Fibroblast of mammary gland (primary cell): ENCODE results near the gene MTUS2.

Experiments
- DNase-seq: peaks from one replicate; pipeline ENCODE4 v3.0.0-alpha.2; 2010; ENCODE audit warnings: low read depth
- H3K4me3 ChIP-seq: 2 replicates; pipeline ENCODE4 v1.5.1; 2011; ENCODE audit warnings: low read depth, mild to moderate bottlenecking, low read length, moderate library complexity; ENCODE audit not compliant: control insufficient read depth
- TF ChIP-seq, protein P1 (sequence below): conservative IDR thresholded peaks from 2 replicates; pipeline ENCODE4 v1.5.1; 2011; ENCODE audit warnings: low read depth, low read length, inconsistent platforms; ENCODE audit not compliant: control insufficient read depth, insufficient read depth

MTUS2 gene

DNA sequence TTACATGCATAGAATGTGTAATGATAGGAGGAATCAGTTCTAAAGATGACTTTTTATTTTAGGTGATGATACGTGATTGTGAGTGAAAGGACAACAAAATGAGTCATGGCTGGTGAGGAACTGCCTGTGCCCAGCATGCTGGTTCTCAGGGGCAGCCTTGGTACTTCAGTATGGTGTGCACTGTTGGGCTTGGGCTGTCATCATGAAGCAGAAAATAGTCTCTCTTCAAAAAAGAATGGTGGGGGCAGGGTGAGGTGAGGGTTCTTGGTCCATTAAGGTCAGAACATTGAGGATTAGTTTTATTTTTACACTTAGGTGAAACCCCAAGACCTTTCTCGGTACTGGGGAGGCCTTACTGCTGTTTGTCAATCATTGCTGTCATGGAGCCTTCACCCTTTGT is 309.5 kb downstream of the MTUS2 start:
- H3K4me3 ChIP-seq, result no peak overlapping the region
- TF ChIP-seq, protein P1, sequence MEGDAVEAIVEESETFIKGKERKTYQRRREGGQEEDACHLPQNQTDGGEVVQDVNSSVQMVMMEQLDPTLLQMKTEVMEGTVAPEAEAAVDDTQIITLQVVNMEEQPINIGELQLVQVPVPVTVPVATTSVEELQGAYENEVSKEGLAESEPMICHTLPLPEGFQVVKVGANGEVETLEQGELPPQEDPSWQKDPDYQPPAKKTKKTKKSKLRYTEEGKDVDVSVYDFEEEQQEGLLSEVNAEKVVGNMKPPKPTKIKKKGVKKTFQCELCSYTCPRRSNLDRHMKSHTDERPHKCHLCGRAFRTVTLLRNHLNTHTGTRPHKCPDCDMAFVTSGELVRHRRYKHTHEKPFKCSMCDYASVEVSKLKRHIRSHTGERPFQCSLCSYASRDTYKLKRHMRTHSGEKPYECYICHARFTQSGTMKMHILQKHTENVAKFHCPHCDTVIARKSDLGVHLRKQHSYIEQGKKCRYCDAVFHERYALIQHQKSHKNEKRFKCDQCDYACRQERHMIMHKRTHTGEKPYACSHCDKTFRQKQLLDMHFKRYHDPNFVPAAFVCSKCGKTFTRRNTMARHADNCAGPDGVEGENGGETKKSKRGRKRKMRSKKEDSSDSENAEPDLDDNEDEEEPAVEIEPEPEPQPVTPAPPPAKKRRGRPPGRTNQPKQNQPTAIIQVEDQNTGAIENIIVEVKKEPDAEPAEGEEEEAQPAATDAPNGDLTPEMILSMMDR, result no peak
- DNase-seq, result no peak

DNA sequence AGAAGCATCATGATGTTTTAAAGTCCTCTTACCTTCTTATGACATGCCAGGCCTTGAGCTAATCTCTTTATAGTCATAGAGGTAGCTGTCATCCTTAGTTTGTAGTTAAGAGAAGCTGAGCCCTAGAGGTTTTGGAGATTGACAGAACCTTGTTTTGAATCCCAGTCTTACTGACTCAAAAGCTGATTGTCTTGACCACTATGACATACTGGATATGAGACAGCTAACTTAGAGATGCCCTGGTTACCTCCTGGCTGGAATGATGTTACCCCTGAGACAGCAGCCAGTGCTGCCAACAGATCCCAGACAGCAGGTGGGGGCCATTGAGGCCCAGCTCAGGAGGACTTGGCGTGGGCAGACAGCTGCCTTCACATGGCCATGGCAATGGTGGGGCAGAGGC is 311.0 kb downstream of the MTUS2 start:
- TF ChIP-seq, protein P1, result no peak
- no peak for DNase-seq
- H3K4me3 ChIP-seq, result no peak overlapping the region

DNA sequence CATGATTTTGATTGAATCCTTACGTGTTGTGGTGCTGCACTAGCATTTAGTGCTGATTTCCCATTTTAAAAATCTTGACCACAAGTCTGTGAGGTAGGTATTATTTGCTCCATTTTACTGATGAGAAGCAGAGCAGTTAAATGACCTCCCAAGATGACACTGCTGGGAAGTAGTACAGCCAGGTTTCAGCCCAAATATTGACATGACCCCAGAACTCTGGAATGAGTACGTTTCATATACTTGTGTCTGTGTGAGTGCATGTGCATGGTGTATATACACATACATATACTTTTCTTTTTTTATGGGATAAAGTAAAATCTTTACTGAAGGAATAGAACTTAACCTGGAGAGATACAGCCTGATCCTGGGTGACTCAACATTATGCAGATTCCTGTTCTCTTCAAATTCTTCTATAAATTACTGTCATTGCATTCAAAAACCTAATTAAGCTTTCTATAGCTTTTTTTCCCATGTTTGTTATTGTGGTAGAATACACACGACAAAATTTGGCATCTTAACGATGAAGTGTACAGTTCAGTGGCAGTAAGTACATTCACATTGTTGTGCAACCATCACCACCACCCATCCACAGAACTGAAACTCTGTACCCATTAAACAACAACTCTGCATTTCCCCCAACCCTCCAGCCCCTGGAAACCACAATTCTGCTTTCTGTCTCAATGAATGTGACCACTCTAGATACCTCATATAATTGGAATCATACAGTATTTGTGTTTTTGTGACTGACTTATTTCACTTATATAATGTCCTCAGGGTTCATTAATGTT is 311.9 kb downstream of the MTUS2 start:
- no peak overlapping the region for H3K4me3 ChIP-seq
- no peak for DNase-seq
- TF ChIP-seq, protein P1, result no peak

DNA sequence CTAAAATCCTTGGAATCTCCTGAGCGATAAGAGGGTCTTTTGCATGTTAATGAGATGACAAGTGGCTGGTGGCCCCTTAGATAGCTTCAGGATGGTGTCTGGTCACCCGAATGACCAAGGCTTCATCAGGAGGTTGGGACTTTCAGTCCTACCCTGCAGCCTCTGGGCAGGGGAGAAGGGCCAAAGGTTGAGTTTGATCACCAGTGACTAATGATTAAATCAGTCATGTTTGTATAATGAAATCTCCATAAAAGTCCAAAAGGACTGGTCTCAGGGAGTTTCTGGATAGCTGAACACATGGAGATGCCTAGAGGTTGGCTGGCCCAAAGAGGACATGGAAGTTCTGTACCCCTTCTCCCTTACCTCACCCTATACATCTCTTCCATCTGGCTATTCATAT is 316.2 kb downstream of the MTUS2 start:
- no peak for DNase-seq
- no peak overlapping the region for H3K4me3 ChIP-seq
- TF ChIP-seq, protein P1, result no peak

GRCh38 chr13:29137016-29137415 is 316.9 kb downstream of the MTUS2 start:
- DNase-seq, result no peak
- TF ChIP-seq, protein P1, result no peak
- no peak overlapping the region for H3K4me3 ChIP-seq

DNA sequence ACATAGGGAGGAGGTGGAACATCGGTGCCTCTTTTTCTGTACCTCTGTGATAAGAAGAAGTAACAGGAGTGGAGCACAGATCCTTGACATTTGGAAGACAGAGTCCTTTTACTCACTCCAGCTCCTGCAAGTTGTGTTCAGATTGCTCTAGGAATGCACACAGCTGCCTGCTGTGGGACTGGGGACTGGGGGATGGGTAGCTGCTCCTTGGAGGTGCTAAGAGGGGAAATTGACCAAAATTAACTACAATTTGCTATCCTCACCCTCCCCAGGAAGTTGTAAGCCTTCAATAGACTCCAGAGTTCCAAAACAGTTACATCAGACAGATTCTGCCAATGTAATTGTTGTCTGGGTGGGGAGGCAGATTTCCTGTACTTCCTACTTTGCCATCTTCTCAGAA is 317.9 kb downstream of the MTUS2 start:
- DNase-seq, result no peak
- no peak overlapping the region for H3K4me3 ChIP-seq
- TF ChIP-seq, protein P1, result no peak
